Suprapubic skin (tissue), 3 donors: ENCODE results near the gene AMBRA1.

Source experiments
- CTCF ChIP-seq, 2 donors: fragments of 200-600 bp in 1 of 2; fragments of 450-650 bp in 1 of 2; sonication (generic) in 1 of 2; IDR thresholded peaks; one replicate each; pipeline ENCODE4 v1.5.1; 2016 to 2019; ENCODE audit warnings: antibody characterized with exemption in 2 of 2, mild to moderate bottlenecking in 1 of 2, moderate library complexity in 1 of 2
- EP300 ChIP-seq: sonication (generic); formaldehyde crosslinking; IDR thresholded peaks from one replicate; pipeline ENCODE4 v1.6.1; 2017; ENCODE audit warnings: antibody characterized with exemption
- POLR2A ChIP-seq, 2 donors: fragments of 450-650 bp; IDR thresholded peaks; one replicate each; pipeline ENCODE4 v1.6.1; 2017; ENCODE audit warnings: antibody characterized with exemption in 2 of 2, mild to moderate bottlenecking in 2 of 2, moderate library complexity in 2 of 2

- no peak for TF ChIP-seq POLR2A (IDR thresholded peaks at IDR 0.05)
- no peak for TF ChIP-seq CTCF (IDR thresholded peaks at IDR 0.05)
- no peak for TF ChIP-seq EP300
These were observed 103.2 kb downstream of the AMBRA1 start for GRCh38 chr11:46490666-46491065.
